Activated naive CD8-positive, alpha-beta T cell treated with anti-CD3 and anti-CD28 coated beads, Interleukin-2, amount 50 U/mL, for 24 hours (primary cell): ENCODE results near the gene PPFIA3.
"Not testable (repeated sequence)": the region's sequence is repeated elsewhere in the genome, so short reads cannot be mapped to it uniquely, and the experiment has no call there.

ENCODE experiments used
- ATAC-seq: fragments of 150-1000 bp; cut with Tn5 transposase; one replicate; pipeline ENCODE4 v1.10.0; 2021
- DNase-seq: peaks from one replicate; pipeline ENCODE4 v3.0.0; 2021
- H3K27ac Mint-ChIP-seq: one replicate; pipeline ENCODE4 v1.8.0; 2021; ENCODE audit warnings: mild to moderate bottlenecking, mixed read lengths
- H3K27me3 Mint-ChIP-seq: one replicate; pipeline ENCODE4 v1.8.0; 2021; ENCODE audit warnings: mixed read lengths
- H3K36me3 Mint-ChIP-seq: one replicate; pipeline ENCODE4 v1.8.0; 2021; ENCODE audit warnings: low read depth, mixed read lengths
- H3K4me1 Mint-ChIP-seq: one replicate; pipeline ENCODE4 v1.8.0; 2021; ENCODE audit warnings: mixed read lengths
- H3K4me3 Mint-ChIP-seq: one replicate; pipeline ENCODE4 v1.8.0; 2021; ENCODE audit warnings: mild to moderate bottlenecking, moderate library complexity, mixed read lengths
- H3K9me3 Mint-ChIP-seq: one replicate; pipeline ENCODE4 v1.8.0; 2021; ENCODE audit warnings: mixed read lengths

The PPFIA3 gene

GRCh38 chr19:49119411-49120324, at the start of gene PPFIA3:
Gene PPFIA3, plus strand, starts transcription at chr19:49119544. Its CDS starts 8,330 bp downstream, at chr19:49127874.
- H3K36me3 Mint-ChIP-seq, result no peaks in the 10 kb centered on the region
- H3K9me3 Mint-ChIP-seq, result no peaks in the 10 kb centered on the region
- peak within 1 kb of the TSS; percentile 76 for H3K27ac Mint-ChIP-seq
- peak within 1 kb of the TSS; percentile 81 for H3K4me3 Mint-ChIP-seq
- DNase-seq (no peak), ATAC-seq (no peak)
- peaks cover 24% of the 10 kb centered on the region for H3K4me1 Mint-ChIP-seq
- peaks cover 9% of the 10 kb centered on the region for H3K27me3 Mint-ChIP-seq

DNA sequence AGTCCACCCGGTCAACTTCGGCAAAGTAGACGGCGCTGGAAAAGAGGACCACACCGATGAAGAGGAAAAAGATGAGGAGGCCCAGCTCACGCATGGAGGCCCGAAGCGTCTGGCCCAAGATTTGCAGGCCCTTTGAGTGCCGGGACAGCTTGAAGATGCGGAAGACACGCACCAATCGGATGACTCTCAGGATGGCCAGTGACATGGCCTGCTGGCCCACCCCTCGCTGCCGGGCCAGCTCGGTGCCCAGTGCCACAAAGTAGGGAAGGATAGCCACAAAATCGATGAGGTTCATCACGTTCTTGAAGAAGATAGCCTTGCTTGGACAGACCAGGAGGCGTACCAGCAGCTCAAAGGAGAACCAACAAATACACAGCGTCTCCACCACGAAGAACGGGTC, 48.9 kb upstream of the PPFIA3 start:
- no peak for DNase-seq
- Mint-ChIP-seq H3K4me1 (peaks cover 10% of the 10 kb centered on the region), H3K27me3 (peaks cover 70% of the 10 kb centered on the region), H3K27ac (no peak overlapping the region), H3K9me3 (no peaks in the 10 kb centered on the region), H3K36me3 (peaks cover 5% of the 10 kb centered on the region), H3K4me3 (no peak overlapping the region)
- ATAC-seq, result no peak

DNA sequence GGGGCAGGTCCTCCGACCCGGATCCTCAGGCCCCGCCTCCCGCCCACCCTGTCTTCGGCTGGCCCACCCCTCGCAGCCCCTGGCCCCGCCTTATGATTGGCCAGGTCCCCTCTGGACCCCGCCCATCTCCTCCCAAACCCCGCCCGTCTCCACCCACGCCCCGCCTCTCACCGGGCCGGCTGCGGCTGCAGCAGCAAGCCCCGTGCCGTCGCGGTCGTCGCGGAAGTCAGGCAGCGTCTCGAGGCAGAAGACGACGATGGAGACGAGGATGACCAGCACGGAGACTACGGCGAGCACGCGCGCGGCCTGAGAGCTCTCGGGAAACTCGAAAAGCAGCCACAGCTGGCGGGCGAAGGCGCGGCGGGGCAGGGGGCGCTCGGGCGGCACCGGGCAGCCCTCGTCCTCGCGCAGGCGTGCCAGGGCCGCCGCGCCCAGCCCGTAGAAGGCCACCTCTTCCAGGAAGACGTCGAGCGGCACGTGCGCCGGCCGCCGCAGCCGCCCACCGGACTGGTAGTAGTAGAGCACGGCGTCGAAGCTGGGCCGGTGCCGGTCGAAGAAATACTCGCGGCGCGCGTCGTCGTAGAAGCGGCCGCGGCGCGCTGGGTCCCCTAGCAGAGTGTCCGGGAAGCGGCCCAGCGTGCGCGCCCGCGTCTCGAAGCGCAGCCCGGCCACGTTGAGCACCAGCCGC, 47.3 kb upstream of the PPFIA3 start:
- peaks cover 5% of the 10 kb centered on the region for H3K36me3 Mint-ChIP-seq
- peaks cover 10% of the 10 kb centered on the region for H3K4me1 Mint-ChIP-seq
- peak; percentile 33 for DNase-seq
- ATAC-seq, result no peak
- H3K9me3 Mint-ChIP-seq, result no peaks in the 10 kb centered on the region
- no peak overlapping the region for H3K27ac Mint-ChIP-seq
- no peak overlapping the region for H3K4me3 Mint-ChIP-seq
- peaks cover 61% of the 10 kb centered on the region for H3K27me3 Mint-ChIP-seq

DNA sequence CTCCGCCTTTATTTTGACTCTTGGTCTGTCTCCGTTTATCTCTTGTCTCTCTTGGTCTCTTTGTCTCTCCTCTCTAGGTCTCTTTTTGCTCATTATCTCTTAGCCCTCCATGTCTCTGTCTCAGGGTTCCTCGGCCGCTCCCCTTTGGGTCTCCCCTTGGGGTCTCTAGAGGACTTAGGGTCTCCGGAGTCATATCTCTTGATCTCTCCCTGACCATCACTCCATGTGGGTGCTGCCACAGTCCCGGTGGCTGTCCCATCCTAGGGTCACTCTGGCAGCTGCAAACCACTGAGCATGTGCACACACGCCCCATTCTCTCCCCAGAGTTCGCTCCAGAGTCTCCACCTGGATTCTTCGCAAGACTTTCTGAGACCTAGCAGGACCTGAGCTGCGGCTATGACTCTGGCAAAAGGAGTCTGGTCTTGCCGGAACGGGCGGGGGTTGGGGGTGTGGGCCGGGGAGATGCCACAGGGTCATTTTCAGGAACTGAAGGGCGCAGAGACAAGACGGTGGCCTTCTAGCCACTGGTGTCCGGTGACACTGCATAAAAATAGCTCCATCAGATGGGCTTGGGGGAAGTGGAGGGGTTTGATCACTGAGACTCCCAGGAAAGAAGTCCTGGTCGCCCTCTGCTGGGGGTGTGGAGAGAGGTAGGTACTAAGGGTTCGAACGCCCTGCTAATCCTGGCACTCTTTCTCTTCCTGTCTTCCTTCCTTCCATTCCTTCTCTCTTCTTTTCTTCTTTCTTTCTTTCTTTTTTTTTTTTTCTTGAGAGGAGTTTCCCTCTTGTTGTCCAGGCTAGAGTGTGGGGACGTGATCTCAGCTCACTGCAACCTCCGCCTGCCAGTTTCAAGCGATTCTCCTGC, 45.6 kb upstream of the PPFIA3 start:
- DNase-seq (no peak), ATAC-seq (no peak)
- Mint-ChIP-seq H3K27ac (no peak overlapping the region), H3K9me3 (no peaks in the 10 kb centered on the region), H3K4me1 (peaks cover 10% of the 10 kb centered on the region), H3K4me3 (peak overlapping the region; percentile 8), H3K36me3 (peaks cover 5% of the 10 kb centered on the region), H3K27me3 (peaks cover 53% of the 10 kb centered on the region)

GRCh38 chr19:49074869-49075268, 44.5 kb upstream of the PPFIA3 start:
- not testable (repeated sequence) for H3K27ac Mint-ChIP-seq, DNase-seq, H3K36me3 Mint-ChIP-seq, H3K9me3 Mint-ChIP-seq, H3K4me3 Mint-ChIP-seq, ATAC-seq
- Mint-ChIP-seq H3K27me3 (peaks cover 44% of the 10 kb centered on the region), H3K4me1 (peaks cover 10% of the 10 kb centered on the region)

DNA sequence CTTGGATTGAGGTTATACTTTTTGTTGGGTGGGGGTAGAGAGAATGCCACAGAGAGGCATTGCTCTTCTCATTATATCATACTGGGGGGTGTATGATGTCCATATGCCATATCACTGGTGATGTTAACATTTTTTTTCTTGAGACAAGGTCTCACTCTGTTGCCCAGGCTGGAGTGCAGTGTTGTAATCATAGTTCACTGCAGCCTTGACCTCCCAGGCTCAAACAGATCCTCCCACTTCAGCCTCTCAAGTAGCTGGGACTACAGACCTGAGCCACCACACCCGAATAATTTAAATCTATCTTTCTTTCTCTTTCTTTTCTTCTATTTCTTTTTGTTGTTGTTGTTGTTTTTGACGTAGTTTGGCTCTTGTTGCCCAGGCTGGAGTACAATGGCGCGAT, 39.0 kb upstream of the PPFIA3 start:
- Mint-ChIP-seq H3K27me3 (peaks cover 11% of the 10 kb centered on the region), H3K4me1 (peaks cover 9% of the 10 kb centered on the region), H3K4me3 (no peak overlapping the region), H3K9me3 (no peaks in the 10 kb centered on the region), H3K27ac (no peak overlapping the region), H3K36me3 (peaks cover 6% of the 10 kb centered on the region)
- DNase-seq, result no peak
- no peak for ATAC-seq

GRCh38 chr19:49081273-49081672, 38.1 kb upstream of the PPFIA3 start:
- no peak overlapping the region for H3K4me3 Mint-ChIP-seq
- H3K4me1 Mint-ChIP-seq, result peaks cover 13% of the 10 kb centered on the region
- no peak overlapping the region for H3K27ac Mint-ChIP-seq

GRCh38 chr19:49084206-49085019, 34.9 kb upstream of the PPFIA3 start:
- DNase-seq (no peak), ATAC-seq (no peak)
- Mint-ChIP-seq H3K9me3 (no peaks in the 10 kb centered on the region), H3K36me3 (peaks cover 32% of the 10 kb centered on the region), H3K4me3 (peak overlapping the region; percentile 91), H3K27me3 (peaks cover 5% of the 10 kb centered on the region), H3K4me1 (peaks cover 38% of the 10 kb centered on the region), H3K27ac (peak overlapping the region; percentile 93)

More at GRCh38 chr19:49081273-49081672, 38.1 kb upstream of the PPFIA3 start:
- ATAC-seq, result no peak
- peaks cover 9% of the 10 kb centered on the region for H3K27me3 Mint-ChIP-seq
- no peak for DNase-seq
- peaks cover 13% of the 10 kb centered on the region for H3K36me3 Mint-ChIP-seq
- no peaks in the 10 kb centered on the region for H3K9me3 Mint-ChIP-seq

DNA sequence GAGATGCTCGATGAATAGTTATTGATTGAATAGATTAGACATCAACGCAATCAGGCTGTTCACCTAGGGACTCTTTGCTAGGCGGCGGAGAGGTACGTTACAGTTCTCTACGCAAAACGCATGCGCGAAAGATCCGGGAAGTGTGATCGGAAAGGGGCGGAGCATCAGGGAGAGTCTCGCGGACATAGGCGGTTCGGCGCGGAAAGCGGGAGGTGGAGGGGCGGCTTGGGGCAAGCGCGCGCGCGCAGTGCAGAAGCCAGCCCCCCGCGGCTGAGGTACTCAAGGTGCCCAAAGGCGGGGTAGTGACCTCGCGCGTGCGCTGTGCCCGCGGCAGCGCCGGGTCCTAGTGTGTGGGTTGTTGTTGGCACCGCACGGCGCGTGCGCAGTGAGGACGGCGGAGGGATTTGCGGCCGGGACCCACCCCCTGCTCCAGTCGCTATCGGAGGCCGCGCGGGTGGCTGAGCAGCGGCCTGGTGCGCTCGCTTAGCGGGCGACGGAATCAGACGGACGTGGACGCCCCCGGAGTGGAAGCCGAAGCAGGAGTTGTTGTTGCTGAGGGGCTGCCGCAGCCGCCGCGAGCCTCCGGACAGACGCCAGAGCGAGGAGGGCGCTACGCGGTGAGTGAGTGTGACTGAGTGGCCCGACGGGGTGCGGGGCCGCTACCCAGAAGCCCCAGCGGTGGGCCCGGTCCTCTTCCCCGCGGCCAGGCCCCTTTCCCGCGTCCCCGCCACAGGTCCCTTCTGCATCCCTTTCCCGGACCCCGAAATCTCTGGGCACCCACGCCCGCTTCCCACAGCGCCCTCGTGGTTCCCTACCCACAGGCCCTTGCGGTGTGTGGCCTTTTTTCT, 34.1 kb upstream of the PPFIA3 start, which contains the start of gene SNRNP70:
TSS of gene SNRNP70 (plus strand) at position 432 of the 848 bp plus-strand sequence. CDS start 964 bp downstream, outside the sequence.
- DNase-seq (peak; percentile 99), ATAC-seq (peak; percentile 95)
- Mint-ChIP-seq H3K27ac (peak within 1 kb of the TSS; percentile 93), H3K27me3 (peaks cover 4% of the 10 kb centered on the region), H3K9me3 (no peaks in the 10 kb centered on the region), H3K4me3 (peak within 1 kb of the TSS; percentile 91), H3K4me1 (peaks cover 43% of the 10 kb centered on the region), H3K36me3 (peaks cover 34% of the 10 kb centered on the region)

DNA sequence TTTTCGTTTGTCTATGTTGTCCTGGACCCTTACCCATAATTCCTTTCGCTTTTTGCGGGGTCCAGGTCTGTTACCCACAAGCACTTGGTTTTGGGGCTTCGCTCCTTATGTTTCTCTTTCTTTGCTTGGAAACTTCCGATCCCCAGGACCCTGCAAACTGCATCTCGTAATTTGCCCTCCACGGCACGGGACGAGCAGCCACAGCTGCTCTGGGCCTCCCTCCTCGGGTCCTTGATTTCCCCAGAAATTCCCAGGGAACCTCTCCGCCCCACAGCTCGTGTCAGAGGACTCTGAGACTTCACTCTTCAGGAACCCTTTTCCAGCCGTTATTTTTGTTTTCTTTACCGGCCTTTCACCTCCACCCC, 33.5 kb upstream of the PPFIA3 start:
- Mint-ChIP-seq H3K4me3 (peak overlapping the region; percentile 91), H3K27me3 (peaks cover 2% of the 10 kb centered on the region), H3K4me1 (peaks cover 48% of the 10 kb centered on the region), H3K27ac (peak overlapping the region; percentile 93), H3K9me3 (no peaks in the 10 kb centered on the region), H3K36me3 (peaks cover 38% of the 10 kb centered on the region)
- no peak for DNase-seq
- ATAC-seq, result no peak

DNA sequence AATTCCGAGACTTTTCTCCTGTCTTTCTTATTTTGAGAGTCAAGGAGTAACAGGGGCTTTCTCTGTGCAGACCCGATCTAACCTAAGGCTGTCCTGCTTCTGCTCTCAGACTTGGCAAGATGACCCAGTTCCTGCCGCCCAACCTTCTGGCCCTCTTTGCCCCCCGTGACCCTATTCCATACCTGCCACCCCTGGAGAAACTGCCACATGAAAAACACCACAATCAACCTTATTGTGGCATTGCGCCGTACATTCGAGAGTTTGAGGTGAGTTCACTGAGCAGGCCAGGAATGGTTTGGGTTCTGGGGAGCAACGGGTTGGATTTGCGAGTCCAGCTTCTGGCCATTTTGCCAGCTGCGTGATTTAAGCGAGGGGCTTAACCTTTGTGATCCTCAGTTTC, 33.0 kb upstream of the PPFIA3 start:
- H3K36me3 Mint-ChIP-seq, result peaks cover 41% of the 10 kb centered on the region
- peaks cover 50% of the 10 kb centered on the region for H3K4me1 Mint-ChIP-seq
- H3K9me3 Mint-ChIP-seq, result no peaks in the 10 kb centered on the region
- DNase-seq (no peak), ATAC-seq (no peak)
- H3K27ac Mint-ChIP-seq, result peak overlapping the region; percentile 93
- H3K27me3 Mint-ChIP-seq, result peaks cover 2% of the 10 kb centered on the region
- H3K4me3 Mint-ChIP-seq, result peak overlapping the region; percentile 91

GRCh38 chr19:49091391-49092038, 27.8 kb upstream of the PPFIA3 start:
- H3K27me3 Mint-ChIP-seq, result no peaks in the 10 kb centered on the region
- H3K4me3 Mint-ChIP-seq, result no peak overlapping the region
- peaks cover 42% of the 10 kb centered on the region for H3K4me1 Mint-ChIP-seq
- no peak for DNase-seq
- no peak for ATAC-seq
- no peaks in the 10 kb centered on the region for H3K9me3 Mint-ChIP-seq
- peaks cover 56% of the 10 kb centered on the region for H3K36me3 Mint-ChIP-seq
- peak overlapping the region; percentile 8 for H3K27ac Mint-ChIP-seq
